IPS-NIHi11 (cell line): ENCODE data around the gene MED25.

Source experiments
- DNase-seq: peaks from one replicate; pipeline ENCODE4 v3.0.0; 2012; ENCODE audit warnings: mixed read lengths, low spot score

Gene MED25

GRCh38 chr19:49844138-49845095, 26.3 kb downstream of the MED25 start:
- DNase-seq, result no peak

- DNase-seq, result no peak
These were observed 27.3 kb downstream of the MED25 start for GRCh38 chr19:49845414-49845813.

DNA sequence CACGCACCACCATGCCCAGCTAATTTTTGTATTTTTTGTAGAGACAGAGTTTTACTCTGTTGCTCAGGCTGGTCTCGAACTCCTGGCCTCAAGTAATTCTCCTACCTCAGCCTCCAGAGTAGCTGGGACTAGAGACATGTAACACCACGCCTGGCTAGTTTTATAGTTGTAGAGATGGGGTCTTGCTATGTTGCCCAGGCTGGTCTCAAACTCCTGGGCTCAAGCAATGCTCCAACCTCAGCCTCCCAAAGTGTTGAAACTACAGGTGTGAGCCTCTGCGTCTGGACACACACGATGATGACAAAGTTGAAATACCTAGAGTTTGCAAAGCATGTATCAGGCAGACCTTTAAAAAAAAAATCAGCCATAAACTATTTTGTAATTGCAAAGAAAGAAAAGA, 28.3 kb downstream of the MED25 start:
- no peak for DNase-seq

DNA sequence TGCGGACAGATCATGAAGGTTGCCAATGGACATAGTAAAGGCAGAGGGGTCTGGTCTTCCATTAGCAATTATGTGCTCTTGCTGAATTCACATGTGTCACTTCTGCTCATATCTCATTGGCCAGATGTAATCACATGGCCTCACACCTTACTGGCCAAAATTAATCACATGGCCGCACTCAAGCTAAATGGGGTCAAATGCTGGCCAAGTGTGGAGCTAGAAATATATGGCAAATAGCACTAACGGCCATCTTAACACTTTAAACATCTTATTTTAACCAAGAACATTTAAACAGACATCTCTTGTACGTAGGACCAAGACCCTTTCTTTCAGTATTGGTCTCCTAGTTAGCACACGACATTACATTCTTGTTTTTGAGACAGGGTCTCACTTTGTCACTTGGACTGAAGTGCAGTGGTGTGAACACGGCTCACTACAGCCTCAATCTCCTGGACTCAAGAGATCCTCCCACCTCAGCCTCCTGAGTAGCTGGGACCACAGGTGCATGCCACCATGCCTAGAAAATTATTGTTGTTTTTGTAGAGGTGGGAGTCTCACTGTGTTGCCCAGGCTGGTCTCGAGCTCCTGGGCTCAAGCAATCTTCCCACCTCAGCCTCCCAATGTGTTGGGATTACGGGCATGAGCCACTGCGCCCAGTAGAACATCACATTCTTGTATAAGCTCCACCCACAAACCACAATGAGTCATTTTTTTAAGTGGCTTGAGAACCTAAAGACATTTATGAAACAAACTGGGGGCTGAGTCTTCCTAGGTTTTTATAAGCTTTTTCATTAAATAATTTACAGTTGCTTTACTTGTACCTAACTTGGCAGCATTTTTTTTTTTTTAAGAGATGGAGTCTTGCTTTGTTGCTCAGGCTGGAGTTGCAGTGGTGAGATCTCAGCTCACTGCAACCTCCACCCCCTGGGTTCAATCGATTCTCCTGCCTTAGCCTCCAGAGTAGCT, 29.9 kb downstream of the MED25 start:
- DNase-seq, result no peak

- no peak for DNase-seq
These were observed 30.8 kb downstream of the MED25 start for GRCh38 chr19:49848938-49849337.

DNA sequence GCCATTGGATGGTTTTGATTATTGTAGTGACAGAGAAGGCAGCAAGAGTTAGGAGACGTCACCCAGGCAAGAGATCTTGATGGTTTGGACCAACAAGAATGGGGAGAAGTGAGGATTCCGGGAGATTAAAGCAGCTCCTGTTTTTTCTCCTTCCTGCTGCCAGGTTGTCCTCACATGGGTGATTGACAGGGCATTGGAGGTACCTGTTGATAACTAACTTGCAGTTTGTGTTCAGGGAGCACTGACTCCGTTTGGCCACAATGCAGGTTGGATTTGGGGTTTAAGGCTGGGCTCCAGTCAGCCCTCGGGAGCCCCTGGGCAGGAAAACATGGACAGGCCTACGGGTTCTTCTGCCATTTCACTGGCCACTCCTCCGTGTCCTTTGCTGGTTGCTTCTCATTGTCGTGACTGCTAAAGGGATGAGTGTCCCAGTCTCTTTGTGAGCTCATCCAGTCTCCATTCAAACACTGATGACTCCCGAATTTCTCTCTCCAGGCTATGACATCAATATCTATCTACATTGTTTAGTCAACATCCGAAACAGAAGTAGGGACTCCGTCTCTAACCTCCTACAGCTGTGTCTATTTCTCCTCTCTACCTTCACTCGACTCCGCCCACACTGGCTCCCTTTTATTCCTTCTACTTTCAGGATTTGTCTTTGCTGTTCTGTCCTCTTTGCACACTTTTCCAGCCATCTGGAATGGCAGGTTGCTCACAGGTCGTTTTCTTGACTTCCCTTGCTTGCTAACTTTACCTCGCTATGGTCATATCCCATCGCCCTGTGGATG, 31.5 kb downstream of the MED25 start:
- no peak for DNase-seq

- DNase-seq, result no peak
These were observed 32.1 kb downstream of the MED25 start for GRCh38 chr19:49850221-49850486.

- DNase-seq, result peak; percentile 99
These were observed 32.6 kb downstream of the MED25 start, which contains the start of gene PTOV1 for GRCh38 chr19:49850487-49851342. TSS of gene PTOV1 (plus strand) at chr19:49851159.

DNA sequence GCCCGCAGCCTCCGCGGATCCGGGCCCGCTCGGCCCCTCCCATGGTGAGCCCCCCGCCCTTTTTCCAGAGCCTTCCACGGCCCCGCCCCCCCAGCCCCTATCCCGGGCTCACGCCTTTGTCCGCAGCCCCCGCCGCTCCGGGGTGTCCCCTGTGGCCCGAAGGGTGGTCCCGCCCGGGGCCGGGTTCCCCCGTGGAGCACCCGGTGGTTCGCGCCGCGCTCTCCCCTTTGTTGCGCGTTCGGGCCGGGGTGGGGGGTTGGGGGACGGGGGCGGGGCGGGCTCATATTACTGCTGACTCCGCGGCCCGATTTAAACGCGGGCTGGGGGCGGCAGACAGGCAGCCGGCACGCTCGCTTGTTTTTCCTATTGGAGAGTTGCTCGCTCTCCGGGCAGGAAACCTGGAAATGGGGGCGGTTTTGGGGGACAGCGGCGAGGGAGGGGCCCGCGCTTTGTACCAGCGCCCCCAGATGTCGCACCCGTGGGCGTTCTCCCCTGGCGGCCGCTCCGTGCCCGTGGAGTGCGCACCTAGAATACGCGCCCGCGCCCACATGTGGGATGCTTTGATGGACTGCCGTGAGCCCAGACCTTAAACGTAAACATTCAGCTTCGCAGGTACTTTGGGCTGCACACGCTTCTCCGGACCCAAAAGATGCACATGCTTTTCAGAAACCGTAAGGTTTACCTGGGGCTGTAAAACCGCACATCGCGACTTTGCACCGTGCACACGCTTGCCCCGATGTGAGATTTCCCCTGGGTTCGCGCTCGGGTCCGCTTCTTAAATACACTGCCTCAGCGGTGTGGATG, 33.6 kb downstream of the MED25 start:
- DNase-seq, result peak; percentile 83

- DNase-seq, result no peak
These were observed 34.6 kb downstream of the MED25 start for GRCh38 chr19:49852631-49853126.

DNA sequence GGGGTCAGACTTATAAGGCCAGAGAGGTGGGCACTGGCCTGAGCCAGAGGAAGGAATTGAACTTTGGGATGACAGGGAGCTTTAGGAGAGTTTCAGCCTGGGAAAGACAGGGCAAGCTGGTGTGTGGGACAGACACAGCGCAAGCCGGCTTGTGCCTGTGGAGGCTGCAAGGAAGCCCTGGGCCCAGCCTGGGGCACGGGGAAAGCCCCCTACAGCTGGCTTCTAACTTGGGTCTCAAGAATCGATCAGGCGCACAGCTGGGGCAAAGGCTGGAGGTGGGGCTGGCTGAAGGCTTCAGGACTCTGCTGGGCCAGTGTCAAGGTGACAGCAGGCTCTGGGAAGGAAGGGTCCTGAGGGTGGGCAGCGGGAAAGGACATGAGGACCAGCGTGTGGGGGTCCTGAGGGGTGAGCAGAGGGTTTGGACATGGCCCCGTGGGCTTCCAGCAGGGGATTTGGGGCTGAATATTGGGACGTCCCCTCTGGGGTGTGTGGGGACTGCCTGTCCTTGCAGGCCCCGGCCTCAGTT, 35.8 kb downstream of the MED25 start:
- DNase-seq, result no peak

DNA sequence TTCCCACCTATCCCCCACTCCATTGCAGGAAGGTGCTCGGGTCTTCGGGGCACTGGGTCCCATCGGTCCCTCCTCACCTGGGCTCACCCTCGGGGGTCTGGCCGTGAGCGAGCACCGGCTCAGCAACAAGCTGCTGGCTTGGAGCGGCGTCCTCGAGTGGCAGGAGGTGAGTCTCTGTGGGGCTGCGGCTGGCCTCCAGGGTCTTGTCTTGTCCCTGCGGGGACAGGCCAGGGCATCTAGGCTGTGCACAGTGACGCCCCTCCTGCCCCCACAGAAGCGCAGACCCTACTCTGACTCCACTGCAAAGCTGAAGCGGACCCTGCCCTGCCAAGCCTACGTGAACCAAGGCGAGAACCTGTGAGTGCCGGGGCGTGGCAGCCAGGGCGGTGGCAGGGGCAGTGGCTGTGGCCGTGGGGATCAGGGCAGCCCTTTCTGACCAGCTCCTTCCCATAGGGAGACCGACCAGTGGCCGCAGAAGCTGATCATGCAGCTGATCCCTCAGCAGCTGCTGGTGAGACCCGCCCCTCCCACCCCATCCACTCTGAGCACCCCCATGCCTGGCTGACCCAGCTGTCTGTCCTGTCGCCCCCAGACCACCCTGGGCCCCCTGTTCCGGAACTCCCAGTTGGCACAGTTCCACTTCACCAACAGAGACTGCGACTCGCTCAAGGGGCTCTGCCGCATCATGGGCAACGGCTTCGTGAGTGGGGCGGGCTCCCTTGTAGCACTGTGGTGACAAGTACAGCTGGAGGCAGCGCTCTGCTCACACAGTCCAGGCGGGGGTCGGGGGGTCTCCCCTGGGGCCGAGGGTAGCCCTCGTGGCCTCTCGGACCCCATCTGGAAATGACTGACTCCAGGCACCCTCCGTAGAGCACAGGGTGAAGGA, 36.5 kb downstream of the MED25 start:
- DNase-seq, result no peak

DNA sequence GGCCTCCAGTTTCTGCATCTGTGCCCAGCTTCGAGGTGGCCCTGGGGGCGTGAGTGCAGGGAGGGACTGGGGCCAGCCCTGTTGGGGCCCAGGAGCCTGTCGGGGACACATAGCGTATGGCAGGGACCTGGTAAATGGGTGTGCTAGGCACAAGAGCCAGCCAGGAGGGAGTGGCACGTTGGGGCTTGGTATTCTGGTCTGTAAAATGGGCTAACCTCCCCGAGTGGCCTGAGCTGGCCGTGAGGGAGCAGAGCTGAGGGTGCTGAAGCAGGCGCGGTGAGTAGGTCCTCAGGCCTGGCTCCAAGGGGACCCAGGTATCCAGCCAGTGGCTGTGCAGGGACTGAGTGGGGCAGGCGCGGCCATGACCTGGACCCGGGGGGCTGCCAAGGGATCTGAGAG, 37.2 kb downstream of the MED25 start:
- no peak for DNase-seq

- no peak for DNase-seq
These were observed 37.8 kb downstream of the MED25 start for GRCh38 chr19:49855676-49856573.

DNA sequence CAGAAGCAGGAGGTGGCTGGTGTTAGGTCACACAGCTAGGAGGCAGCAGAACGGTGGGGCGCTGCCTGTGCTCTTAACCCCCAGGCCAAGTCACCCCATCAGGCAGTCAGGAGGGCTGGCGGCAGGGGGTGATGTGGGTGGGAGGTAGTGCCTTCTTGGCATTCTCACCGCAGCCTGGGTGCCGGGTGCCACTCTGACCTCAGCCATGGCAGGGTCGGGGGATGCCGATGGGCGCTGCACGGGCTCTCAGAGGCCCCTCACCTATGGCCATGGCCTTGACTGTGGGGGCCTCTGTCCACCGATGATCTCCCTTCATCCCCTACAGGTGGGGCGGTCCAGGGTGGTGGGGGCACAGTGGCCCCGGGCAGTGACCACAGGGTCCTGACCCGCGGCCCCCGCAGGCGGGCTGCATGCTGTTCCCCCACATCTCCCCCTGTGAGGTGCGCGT, 38.5 kb downstream of the MED25 start:
- no peak for DNase-seq

GRCh38 chr19:49857061-49857837, 39.2 kb downstream of the MED25 start:
- DNase-seq, result no peak

DNA sequence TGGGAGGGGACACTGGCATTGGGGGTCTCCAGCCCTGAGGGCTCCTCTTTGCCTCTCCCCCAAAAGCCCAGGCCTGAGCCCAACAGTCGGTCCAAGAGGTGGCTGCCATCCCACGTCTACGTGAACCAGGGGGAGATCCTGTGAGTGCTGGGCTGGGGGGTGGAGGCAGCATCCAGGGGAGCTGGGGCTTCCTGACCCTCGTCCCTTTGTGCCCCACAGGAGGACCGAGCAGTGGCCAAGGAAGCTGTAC, 39.7 kb downstream of the MED25 start:
- no peak for DNase-seq
